HL-60 (cell line): ENCODE results near the gene FBL.

ENCODE experiments used
- DNase-seq, 2 experiments: peaks; one replicate each; pipeline ENCODE4 v3.0.0-alpha.2; 2010 to 2020; ENCODE audit warnings: low read depth in 1 of 2, low spot score in 1 of 2
- H3K27ac ChIP-seq: fragments of 250-450 bp; sonication (Bioruptor Pico); replicated peaks from 2 replicates; pipeline ENCODE4 v1.5.1; 2020; ENCODE audit warnings: mild to moderate bottlenecking, moderate library complexity
- H3K27me3 ChIP-seq: fragments of 250-450 bp; sonication (Bioruptor Pico); 2 replicates; pipeline ENCODE4 v1.5.1; 2021; ENCODE audit warnings: mild to moderate bottlenecking, moderate library complexity; ENCODE audit not compliant: insufficient read depth, poor library complexity, severe bottlenecking
- H3K4me3 ChIP-seq: replicated peaks from 2 replicates; pipeline ENCODE4 v1.5.1; 2011; ENCODE audit warnings: mild to moderate bottlenecking, control low read depth, low read length; ENCODE audit not compliant: insufficient read depth
- GABPA ChIP-seq: IDR thresholded peaks from 2 replicates; pipeline ENCODE4 v1.6.1; 2012; ENCODE audit warnings: low read depth
- POLR2AphosphoS5 ChIP-seq: IDR thresholded peaks from 2 replicates; pipeline ENCODE4 v1.6.1; 2012; ENCODE audit warnings: low read depth
- SPI1 ChIP-seq: IDR thresholded peaks from 2 replicates; pipeline ENCODE4 v1.6.1; 2012; ENCODE audit warnings: low read depth, mild to moderate bottlenecking, borderline replicate concordance
- TF ChIP-seq, protein P1 (sequence below): IDR thresholded peaks from 2 replicates; pipeline ENCODE4 v1.6.1; 2012; ENCODE audit warnings: low read depth; ENCODE audit not compliant: insufficient replicate concordance
- TF ChIP-seq, protein P2 (sequence below): IDR thresholded peaks from one replicate; pipeline ENCODE4 v1.5.1; 2011; ENCODE audit warnings: low read length, control low read depth, inconsistent platforms; ENCODE audit not compliant: insufficient read depth

FBL gene

DNA sequence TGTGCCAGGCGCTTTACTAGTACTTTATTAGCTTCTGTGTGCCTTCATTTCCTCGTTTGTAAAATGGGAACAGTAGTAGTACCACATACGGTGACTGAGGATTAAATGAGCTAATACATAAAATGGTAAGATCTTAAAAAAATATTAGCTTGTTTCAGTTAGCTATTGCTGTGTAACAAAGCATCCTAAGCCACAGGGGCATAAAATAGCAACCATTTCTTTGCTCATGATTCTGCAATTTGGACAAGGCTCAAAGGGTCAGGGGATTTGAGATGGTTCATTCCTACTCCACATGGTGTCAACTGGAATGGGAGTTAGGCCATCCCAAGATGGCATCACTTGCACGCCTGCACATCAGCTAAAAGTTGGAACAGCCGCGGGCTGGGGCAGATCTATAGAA, 25.5 kb downstream of the FBL start:
- H3K27ac ChIP-seq: no peak overlapping the region
- H3K4me3 ChIP-seq: no peak overlapping the region
- DNase-seq: no peak
- H3K27me3 ChIP-seq: no peaks in the 10 kb centered on the region
- TF ChIP-seq POLR2AphosphoS5 (no peak), SPI1 (no peak), GABPA (no peak)
- TF ChIP-seq, protein P1, sequence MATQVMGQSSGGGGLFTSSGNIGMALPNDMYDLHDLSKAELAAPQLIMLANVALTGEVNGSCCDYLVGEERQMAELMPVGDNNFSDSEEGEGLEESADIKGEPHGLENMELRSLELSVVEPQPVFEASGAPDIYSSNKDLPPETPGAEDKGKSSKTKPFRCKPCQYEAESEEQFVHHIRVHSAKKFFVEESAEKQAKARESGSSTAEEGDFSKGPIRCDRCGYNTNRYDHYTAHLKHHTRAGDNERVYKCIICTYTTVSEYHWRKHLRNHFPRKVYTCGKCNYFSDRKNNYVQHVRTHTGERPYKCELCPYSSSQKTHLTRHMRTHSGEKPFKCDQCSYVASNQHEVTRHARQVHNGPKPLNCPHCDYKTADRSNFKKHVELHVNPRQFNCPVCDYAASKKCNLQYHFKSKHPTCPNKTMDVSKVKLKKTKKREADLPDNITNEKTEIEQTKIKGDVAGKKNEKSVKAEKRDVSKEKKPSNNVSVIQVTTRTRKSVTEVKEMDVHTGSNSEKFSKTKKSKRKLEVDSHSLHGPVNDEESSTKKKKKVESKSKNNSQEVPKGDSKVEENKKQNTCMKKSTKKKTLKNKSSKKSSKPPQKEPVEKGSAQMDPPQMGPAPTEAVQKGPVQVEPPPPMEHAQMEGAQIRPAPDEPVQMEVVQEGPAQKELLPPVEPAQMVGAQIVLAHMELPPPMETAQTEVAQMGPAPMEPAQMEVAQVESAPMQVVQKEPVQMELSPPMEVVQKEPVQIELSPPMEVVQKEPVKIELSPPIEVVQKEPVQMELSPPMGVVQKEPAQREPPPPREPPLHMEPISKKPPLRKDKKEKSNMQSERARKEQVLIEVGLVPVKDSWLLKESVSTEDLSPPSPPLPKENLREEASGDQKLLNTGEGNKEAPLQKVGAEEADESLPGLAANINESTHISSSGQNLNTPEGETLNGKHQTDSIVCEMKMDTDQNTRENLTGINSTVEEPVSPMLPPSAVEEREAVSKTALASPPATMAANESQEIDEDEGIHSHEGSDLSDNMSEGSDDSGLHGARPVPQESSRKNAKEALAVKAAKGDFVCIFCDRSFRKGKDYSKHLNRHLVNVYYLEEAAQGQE: no peak
- TF ChIP-seq, protein P2, sequence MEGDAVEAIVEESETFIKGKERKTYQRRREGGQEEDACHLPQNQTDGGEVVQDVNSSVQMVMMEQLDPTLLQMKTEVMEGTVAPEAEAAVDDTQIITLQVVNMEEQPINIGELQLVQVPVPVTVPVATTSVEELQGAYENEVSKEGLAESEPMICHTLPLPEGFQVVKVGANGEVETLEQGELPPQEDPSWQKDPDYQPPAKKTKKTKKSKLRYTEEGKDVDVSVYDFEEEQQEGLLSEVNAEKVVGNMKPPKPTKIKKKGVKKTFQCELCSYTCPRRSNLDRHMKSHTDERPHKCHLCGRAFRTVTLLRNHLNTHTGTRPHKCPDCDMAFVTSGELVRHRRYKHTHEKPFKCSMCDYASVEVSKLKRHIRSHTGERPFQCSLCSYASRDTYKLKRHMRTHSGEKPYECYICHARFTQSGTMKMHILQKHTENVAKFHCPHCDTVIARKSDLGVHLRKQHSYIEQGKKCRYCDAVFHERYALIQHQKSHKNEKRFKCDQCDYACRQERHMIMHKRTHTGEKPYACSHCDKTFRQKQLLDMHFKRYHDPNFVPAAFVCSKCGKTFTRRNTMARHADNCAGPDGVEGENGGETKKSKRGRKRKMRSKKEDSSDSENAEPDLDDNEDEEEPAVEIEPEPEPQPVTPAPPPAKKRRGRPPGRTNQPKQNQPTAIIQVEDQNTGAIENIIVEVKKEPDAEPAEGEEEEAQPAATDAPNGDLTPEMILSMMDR: no peak

DNA sequence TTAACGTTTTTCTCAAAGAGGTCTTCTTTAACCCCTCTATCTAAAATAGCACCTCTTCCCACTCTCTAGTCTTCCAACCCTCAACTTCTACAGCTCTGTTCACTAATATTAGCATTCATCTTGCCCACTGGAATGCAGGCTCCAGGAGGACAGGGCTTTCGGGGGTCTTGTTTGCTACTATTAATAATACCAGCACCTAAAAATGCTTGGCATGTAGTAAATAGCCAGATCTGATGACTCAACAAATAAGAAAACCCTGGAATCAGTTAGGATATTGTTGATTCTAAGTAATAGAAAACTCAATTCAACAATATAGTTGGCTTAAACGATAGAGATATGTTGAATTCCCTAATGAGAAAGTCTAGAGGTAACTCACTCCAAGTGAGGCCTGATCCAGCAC, 26.4 kb downstream of the FBL start:
- TF ChIP-seq SPI1: no peak
- TF ChIP-seq, protein P1: no peak
- TF ChIP-seq, protein P2: no peak
- no peak for TF ChIP-seq GABPA
- no peak for TF ChIP-seq POLR2AphosphoS5
- no peak overlapping the region for H3K27ac ChIP-seq
- no peak for DNase-seq
- H3K27me3 ChIP-seq: no peaks in the 10 kb centered on the region
- H3K4me3 ChIP-seq: no peak overlapping the region

DNA sequence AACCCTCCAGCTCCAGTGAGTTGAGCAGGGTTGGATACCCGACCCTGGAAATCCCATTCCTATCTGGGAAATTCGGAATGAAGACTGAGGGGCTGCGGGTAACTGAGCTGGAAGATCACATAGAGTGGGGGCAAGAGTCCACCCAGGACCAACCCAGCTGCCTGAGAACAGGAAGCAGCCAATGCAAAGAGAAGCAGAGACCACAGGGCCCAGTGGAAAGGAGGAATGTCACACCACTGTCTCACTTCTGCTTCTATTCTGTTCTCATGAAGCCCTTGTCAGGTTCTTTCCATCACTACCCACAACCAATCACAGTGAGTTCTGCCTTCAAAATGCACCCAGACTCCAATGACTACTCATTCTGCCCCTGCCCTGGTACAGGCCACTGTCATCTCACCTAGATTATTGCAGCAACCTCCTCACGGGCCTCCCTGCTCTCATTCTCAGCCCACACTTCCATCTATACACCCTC, 27.5 kb downstream of the FBL start:
- TF ChIP-seq, protein P2: no peak
- TF ChIP-seq GABPA: no peak
- TF ChIP-seq, protein P1: no peak
- no peak for TF ChIP-seq SPI1
- no peak for TF ChIP-seq POLR2AphosphoS5
- no peaks in the 10 kb centered on the region for H3K27me3 ChIP-seq
- H3K27ac ChIP-seq: no peak overlapping the region
- H3K4me3 ChIP-seq: no peak overlapping the region
- DNase-seq: no peak
